Nephron (organoid): Measurements from ENCODE around the gene ITPA.
A peak's percentile ranks its signal among the peaks of the same experiment; 100 is the strongest.

Experiments
- H3K27ac Mint-ChIP-seq, 3 experiments: 2 replicates each; pipeline ENCODE4 v1.8.0; 2020; ENCODE audit warnings: mixed read lengths in 3 of 3, mild to moderate bottlenecking in 2 of 3, moderate library complexity in 1 of 3
- H3K27me3 Mint-ChIP-seq: 2 replicates; pipeline ENCODE4 v1.8.0; 2021; ENCODE audit warnings: low read depth, mild to moderate bottlenecking, moderate library complexity, mixed read lengths
- H3K36me3 Mint-ChIP-seq: 2 replicates; pipeline ENCODE4 v1.8.0; 2020; ENCODE audit warnings: low read depth, mixed read lengths
- H3K4me1 Mint-ChIP-seq: 2 replicates; pipeline ENCODE4 v1.8.0; 2020; ENCODE audit warnings: mixed read lengths
- H3K4me3 Mint-ChIP-seq, 3 experiments: 2 replicates each; pipeline ENCODE4 v1.8.0; 2020; ENCODE audit warnings: mild to moderate bottlenecking in 3 of 3, mixed read lengths in 3 of 3, moderate library complexity in 2 of 3
- H3K9me3 Mint-ChIP-seq: 2 replicates; pipeline ENCODE4 v1.8.0; 2020; ENCODE audit warnings: mixed read lengths
- CTCF ChIP-seq, 3 experiments: fragments of 200-600 bp; sonication (generic); IDR thresholded peaks; one replicate each; pipeline ENCODE4 v1.5.0; 2021; ENCODE audit warnings: antibody characterized with exemption in 3 of 3; ENCODE audit not compliant: unreplicated experiment in 3 of 3

The ITPA gene

GRCh38 chr20:3235666-3236324, 26.5 kb downstream of the ITPA start:
- no peaks in the 10 kb centered on the region for H3K36me3 Mint-ChIP-seq
- TF ChIP-seq CTCF (IDR thresholded peaks at IDR 0.05; ENCODE audit: unreplicated experiment in 3 of 3), result no peak

GRCh38 chr20:3237011-3237957, 28.0 kb downstream of the ITPA start:
- no peak overlapping the region for H3K27ac Mint-ChIP-seq
- H3K27me3 Mint-ChIP-seq, result peaks cover 79% of the 10 kb centered on the region
- TF ChIP-seq CTCF (IDR thresholded peaks at IDR 0.05; ENCODE audit: unreplicated experiment in 3 of 3), result no peak
- no peaks in the 10 kb centered on the region for H3K36me3 Mint-ChIP-seq
- H3K9me3 Mint-ChIP-seq, result no peaks in the 10 kb centered on the region
- peak overlapping the region; percentile 63 to 80 (median 67) for H3K4me3 Mint-ChIP-seq
- peaks cover 7% of the 10 kb centered on the region for H3K4me1 Mint-ChIP-seq

More at GRCh38 chr20:3235666-3236324, 26.5 kb downstream of the ITPA start:
- Mint-ChIP-seq H3K4me1 (peaks cover 7% of the 10 kb centered on the region), H3K27ac (no peak overlapping the region), H3K27me3 (peaks cover 64% of the 10 kb centered on the region), H3K4me3 (peak overlapping the region in 2 of 3 experiments; percentile 21 to 49), H3K9me3 (no peaks in the 10 kb centered on the region)

GRCh38 chr20:3237958-3238615, 28.8 kb downstream of the ITPA start:
- no peak for TF ChIP-seq CTCF (IDR thresholded peaks at IDR 0.05; ENCODE audit: unreplicated experiment in 3 of 3)
- Mint-ChIP-seq H3K4me3 (peak overlapping the region; percentile 63 to 76 (median 68)), H3K4me1 (peaks cover 7% of the 10 kb centered on the region), H3K9me3 (no peaks in the 10 kb centered on the region), H3K27me3 (peaks cover 83% of the 10 kb centered on the region), H3K36me3 (no peaks in the 10 kb centered on the region), H3K27ac (no peak overlapping the region)

GRCh38 chr20:3238616-3239025, 29.3 kb downstream of the ITPA start:
- TF ChIP-seq CTCF (IDR thresholded peaks at IDR 0.05; ENCODE audit: unreplicated experiment in 3 of 3), result no peak
- H3K27ac Mint-ChIP-seq, result no peak overlapping the region
- H3K9me3 Mint-ChIP-seq, result no peaks in the 10 kb centered on the region
- no peaks in the 10 kb centered on the region for H3K36me3 Mint-ChIP-seq
- H3K27me3 Mint-ChIP-seq, result peaks cover 86% of the 10 kb centered on the region
- peak overlapping the region; percentile 76 to 82 (median 79) for H3K4me3 Mint-ChIP-seq
- peaks cover 7% of the 10 kb centered on the region for H3K4me1 Mint-ChIP-seq

- TF ChIP-seq CTCF (IDR thresholded peaks at IDR 0.05; ENCODE audit: unreplicated experiment in 3 of 3), result no peak
- Mint-ChIP-seq H3K27me3 (peaks cover 92% of the 10 kb centered on the region), H3K9me3 (no peaks in the 10 kb centered on the region), H3K36me3 (no peaks in the 10 kb centered on the region), H3K27ac (no peak within 1 kb of the TSS), H3K4me1 (peaks cover 7% of the 10 kb centered on the region), H3K4me3 (peak within 1 kb of the TSS; percentile 89 to 92 (median 90))
Measured at GRCh38 chr20:3239026-3239866, 29.9 kb downstream of the ITPA start, which contains the start of gene SLC4A11. Gene SLC4A11 (minus strand): TSS chr20:3239190. CDS start chr20:3239137, 53 bp downstream.
